ENCODE results near the gene NUTM1.
"Not testable (repeated sequence)": the region's sequence is repeated elsewhere in the genome, so short reads cannot be mapped to it uniquely, and the experiment has no call there.

NUTM1 gene

DNA sequence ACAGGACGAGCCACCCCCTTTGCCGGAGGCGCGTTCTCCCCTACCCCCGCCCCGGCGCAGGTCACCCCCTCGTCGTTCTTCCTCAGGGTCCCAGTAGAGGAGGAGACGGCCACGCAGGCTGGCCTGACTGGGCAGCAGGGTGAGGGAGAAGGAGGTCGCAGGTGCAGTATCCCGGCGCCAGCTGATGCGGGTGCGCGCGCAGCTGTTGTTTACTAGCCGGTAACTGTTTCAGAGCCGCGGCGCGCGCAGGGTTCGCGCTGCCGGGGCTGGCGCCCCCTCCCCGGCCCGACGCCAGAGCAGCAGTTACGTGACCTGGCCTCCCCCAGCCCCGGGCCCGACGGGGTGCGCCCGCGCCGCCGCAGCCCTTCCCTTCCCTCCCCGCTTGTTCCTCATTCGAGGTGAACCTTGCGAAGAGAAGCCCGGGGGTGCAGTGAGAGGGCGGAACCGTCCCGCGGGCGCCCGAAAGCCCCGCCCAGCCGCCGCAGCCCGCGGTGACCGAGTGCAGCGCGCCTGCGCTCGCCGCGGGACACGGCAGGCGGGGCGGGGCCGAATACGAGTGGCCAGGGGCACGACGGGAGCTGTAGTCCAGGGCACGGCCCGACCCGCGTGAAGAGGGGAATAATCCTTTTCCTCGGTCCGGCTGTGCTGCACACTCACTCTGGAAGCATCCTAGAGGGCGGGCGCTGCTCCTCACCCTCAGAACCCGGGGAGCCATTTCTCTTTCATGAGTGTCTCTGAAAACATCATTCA lies 5.4 kb upstream of the NUTM1 start, which contains the start of gene SLC12A6:
TSS of gene SLC12A6 (minus strand) at position 225 of the 750 bp plus-strand sequence. CDS start 1,101 bp downstream, outside the sequence.
- DNase-seq (ENCODE audit: low spot score), result peak; percentile 85

DNA sequence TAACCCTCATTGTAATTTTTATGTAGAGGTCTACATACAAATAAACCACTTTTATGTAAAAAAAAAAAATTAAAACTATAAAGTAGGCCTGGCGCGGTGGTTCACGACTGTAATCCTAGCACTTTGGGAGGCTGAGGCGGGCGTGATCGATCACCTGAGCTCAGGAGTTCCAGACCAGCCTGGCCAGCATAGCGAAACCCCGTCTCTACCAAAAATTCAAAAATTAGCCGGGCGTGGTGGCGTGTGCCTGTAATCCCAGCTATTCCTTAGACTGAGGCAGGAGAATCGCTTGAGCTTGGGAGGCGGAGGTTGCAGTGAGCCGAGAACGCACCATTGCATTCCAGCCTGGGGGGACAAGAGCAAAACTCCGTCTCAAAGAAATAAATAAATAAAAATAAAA lies 4.8 kb upstream of the NUTM1 start:
- no peak for DNase-seq (ENCODE audit: low spot score)

DNA sequence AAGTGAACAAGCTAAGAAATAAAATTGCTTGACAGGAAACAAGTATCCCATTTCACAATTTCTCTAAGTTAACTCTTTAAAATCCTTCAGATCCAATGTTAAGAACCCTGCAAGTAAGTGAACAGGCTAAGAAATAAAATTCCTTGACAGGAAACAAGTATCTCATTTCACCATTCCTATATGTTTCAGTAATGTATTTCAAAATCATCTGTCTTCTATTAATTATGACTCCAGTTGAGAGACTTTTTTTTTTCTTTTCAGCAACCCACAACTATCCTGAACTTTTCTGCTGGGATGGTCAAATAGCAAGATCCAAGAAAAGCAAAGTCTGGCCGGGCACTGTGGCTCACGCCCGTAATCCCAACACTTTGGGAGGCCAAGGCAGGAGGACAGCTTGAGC lies 3.2 kb upstream of the NUTM1 start:
- no peak for DNase-seq (ENCODE audit: low spot score)

DNA sequence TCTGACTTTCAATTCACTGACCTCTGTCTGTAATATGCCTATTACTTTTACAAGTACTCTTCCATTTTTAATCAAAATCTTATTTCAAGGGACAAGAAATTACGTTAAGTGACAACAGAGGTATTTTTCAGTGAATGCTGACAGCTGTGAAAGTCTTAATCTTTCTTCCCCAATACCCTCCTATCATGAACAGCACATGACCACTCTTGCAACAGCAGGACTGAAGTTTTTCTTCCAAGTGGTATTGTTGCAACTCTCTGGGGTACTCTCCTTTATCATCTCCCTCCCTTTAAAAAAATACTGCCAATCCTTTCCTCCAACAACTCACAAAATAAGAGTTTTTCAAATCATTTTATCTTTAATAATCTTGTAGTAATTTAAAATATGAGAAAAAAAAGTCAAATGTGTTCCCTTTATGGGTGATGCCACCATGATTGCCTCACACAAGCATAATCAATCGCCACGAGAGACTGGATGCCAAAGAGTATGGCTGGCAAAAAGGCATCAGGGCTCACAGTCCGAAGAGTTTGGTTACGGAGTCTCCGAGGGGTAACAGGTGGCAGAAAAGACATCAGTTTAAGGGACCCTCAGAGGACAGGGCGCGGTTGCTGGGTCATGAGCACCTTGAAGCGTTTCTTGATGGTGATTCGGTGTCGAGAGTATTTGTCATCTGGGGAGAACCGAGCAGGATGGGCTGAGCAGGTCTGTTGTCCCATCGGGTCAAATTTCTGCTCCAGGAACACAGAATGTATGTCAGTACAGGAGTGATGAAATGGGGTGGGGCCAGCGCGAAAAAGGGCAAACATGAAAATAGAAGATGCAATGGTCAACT lies 1.5 kb upstream of the NUTM1 start:
- no peak for DNase-seq (ENCODE audit: low spot score)

DNA sequence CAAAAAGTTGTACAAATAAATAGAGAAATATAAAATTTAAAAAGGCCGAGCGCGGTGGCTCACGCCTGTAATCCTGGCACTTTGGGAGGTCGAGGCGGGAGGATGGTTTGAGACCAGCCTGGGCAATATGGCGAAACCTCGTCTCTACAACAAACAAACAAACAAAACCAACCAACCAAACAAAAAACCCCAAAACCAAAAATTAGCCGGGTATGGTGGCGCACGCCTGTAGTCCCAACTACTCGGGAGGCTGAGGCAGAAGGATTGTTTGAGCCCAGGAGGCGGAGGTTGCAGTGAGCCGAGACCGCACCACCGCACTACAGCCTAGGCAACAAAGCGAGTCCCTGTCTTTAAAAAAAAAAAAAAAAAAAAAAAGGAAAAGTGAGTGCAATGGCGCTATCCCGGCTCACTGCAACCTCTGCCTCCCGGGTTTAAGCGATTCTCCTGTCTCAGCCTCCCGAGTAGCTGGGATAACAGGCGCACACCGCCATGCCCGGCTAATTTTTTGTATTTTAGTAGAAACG lies 840 bp upstream of the NUTM1 start:
- DNase-seq (ENCODE audit: low spot score), result not testable (repeated sequence)

DNA sequence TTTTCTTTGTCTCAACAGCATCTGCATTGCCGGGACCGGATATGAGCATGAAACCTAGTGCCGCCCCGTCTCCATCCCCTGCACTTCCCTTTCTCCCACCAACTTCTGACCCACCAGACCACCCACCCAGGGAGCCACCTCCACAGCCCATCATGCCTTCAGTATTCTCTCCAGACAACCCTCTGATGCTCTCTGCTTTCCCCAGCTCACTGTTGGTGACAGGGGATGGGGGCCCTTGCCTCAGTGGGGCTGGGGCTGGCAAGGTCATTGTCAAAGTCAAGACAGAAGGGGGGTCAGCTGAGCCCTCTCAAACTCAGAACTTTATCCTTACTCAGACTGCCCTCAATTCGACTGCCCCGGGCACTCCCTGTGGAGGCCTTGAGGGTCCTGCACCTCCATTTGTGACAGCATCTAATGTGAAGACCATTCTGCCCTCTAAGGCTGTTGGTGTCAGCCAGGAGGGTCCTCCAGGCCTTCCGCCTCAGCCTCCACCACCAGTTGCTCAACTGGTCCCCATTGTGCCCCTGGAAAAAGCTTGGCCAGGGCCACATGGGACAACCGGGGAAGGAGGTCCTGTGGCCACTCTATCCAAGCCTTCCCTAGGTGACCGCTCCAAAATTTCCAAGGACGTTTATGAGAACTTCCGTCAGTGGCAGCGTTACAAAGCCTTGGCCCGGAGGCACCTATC lies 5.0 kb downstream of the NUTM1 start:
- DNase-seq (ENCODE audit: low spot score), result no peak

DNA sequence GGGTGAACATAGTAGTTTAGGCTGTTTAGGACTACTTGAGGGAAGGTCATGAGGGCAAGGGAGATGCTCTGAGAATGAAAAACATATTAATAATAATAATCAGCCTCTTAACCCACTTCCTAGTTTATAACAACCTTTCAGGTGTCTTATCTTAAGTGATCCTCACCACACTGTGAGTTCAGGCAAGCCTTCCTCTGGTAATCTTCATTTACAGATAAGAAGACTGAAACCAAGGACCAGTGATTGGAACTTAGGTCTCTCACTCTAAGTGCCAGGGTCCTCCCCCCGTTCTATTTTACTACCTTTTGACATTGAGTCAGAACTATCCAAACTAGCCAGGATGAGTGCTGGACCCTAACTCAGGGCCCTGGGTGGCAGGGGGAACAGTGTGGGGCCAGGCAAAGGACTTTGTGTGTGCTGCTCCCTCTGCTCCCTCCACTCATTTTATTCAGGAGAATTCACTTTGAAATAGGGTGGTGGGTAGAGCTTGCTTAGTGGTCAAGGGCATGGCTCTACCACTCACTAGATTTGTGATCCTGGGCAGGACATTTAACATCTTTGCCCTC lies 5.7 kb downstream of the NUTM1 start:
- no peak for DNase-seq (ENCODE audit: low spot score)

DNA sequence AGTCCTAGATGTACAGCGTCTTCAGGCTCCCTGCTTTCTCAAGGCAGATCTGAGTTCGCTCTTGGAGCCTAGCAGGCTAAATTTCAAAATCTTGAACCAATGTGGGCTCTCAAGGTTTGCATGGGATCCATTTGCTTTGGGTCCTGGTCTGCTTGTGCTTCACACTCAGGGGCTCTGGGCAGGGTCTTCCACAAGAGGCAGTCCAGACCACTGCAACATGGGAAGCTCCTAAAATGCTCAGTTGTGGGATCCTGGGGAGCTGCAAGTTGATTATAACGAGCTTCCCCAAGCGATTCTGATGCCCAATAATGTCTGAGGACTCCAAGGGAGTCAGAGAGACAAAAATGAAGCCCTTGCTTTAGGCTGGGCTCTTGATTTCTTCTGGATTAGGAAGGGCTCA lies 6.7 kb downstream of the NUTM1 start:
- DNase-seq (ENCODE audit: low spot score), result no peak

DNA sequence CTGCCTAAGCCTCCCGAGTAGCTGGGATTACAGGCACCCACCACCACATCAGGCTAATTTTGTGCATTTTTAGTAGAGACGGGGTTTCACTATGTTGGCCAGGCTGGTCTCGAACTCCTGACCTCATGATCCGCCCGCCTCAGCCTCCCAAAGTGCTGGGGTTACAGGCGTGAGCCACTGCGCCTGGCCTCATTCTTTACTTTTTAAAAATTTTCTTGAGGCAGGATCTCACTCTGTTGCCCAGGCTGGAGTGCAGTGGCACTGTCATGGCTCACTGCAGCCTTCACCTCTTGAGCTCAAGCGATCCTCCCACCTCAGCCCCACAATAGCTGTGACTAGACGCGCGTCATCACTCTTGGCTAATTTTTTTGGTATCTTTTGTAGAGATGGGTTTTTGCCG lies 9.9 kb downstream of the NUTM1 start:
- not testable (repeated sequence) for DNase-seq (ENCODE audit: low spot score)

DNA sequence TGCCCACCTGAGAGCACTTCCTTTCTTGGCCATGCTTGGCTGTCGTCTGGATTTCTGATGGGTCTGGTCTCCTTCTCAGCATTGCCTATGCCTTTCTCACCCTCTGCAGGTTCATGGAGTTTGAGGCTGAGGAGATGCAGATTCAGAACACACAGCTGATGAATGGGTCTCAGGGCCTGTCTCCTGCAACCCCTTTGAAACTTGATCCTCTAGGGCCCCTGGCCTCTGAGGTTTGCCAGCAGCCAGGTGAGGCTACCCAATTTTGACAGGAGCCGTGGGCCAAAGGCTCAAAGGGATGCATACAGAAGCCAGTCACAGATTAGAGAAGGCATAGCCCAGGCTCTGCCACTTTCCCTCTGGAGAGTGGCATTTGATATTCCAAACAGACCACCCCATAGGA lies 10.5 kb downstream of the NUTM1 start:
- no peak for DNase-seq (ENCODE audit: low spot score)

DNA sequence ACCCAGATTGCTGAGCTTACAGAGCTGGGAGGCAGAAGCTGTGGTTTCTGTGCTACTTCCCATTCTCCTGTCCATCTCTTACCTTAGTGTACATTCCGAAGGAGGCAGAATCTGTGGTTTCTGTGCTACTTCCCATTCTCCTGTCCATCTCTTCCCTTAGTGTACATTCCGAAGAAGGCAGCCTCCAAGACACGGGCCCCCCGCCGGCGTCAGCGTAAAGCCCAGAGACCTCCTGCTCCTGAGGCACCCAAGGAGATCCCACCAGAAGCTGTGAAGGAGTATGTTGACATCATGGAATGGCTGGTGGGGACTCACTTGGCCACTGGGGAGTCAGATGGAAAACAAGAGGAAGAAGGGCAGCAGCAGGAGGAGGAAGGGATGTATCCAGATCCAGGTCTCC lies 11.2 kb downstream of the NUTM1 start:
- no peak for DNase-seq (ENCODE audit: low spot score)

DNA sequence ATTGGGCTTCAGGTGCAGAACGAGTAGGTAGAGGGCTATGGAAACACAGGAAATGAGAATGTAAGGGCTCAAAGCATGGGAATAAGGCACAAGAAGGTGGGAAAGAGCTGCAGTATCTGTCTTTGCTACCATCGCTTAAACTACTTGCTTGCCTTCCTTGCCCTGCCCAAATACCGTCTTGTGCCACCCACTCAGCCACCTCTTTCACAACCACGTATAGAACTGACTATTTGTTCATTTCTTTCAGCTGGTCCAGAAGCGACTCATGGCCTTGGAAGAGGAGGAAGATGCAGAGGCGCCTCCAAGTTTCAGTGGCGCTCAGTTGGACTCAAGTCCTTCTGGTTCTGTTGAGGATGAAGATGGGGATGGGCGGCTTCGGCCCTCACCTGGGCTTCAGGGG lies 12.1 kb downstream of the NUTM1 start:
- no peak for DNase-seq (ENCODE audit: low spot score)

DNA sequence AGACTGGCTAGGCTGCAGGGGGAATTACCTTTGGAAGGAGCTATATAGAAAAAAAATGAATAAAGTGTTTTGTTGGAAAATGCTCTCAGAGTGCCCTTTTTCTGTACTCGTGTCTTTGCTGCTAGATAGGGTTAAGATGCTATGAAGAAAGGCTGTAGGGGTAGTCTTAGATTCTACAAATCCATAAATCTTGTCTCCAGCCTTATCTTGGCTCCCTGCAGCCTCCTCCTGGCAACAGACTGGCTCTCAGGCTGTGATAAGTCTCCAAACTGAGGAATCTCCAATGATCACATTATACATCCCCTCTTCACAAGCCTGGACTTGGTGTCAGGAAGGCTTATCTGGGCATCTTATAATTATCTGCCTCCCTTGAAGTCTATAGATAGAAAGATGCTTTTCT lies 14.5 kb downstream of the NUTM1 start:
- no peak for DNase-seq (ENCODE audit: low spot score)

DNA sequence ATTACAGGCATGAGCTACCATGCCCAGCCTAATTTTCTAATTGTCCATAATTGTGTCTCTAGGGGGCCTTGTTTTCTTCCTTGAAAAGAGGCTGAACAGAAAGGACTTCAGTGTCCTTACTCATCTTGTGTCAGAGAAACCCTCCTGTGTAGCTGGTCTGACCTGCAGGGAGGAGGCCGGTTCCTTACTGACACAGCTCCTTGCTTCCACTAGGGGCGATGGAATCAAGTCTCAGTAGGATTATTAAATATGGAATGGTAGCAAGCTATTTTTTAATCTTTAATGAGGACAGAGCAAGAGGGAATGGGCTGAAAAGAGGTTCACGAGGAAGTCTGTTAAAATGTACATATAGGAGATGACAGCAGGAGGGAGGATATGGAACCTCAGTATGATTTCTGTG lies 15.3 kb downstream of the NUTM1 start:
- no peak for DNase-seq (ENCODE audit: low spot score)

DNA sequence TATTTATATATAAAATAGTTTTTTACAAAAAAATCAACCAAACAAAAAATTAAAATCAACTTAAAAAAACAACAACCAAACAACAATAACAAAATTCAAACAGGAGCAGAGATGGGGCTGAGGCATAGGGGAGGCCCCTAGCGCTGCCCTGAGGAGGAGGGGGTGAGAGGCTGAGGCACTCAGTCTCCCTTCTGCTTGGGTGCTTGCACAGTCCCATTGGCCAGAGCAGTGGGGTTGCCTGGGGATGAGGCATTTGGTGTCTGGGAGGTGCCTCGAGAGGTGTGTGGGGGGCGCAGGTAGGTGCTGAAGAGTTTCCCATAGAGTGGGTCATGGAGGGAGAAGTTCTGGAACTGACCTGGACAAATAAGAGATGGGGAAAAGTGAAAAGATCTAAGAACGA lies 15.8 kb downstream of the NUTM1 start:
- no peak for DNase-seq (ENCODE audit: low spot score)

DNA sequence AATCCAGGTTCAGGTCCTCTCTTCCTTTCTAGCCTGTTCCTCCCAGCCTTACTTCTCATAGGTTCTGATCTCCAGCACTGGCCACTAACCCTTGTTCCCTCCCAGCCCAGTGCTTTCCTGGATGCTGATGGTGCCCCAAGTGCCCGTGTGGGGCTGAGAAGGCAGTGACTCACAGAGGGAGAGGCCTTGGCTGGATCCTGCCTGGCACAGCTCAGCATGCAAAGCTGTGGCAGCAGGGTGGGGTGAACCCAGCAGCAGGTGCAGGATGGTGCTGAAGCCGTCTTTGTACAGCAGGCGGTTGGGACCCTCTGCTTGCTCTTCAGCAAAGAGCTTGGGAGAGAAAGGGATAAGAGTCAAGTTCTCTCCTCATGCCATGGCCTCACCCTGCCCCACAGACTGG lies 16.3 kb downstream of the NUTM1 start:
- DNase-seq (ENCODE audit: low spot score), result no peak

DNA sequence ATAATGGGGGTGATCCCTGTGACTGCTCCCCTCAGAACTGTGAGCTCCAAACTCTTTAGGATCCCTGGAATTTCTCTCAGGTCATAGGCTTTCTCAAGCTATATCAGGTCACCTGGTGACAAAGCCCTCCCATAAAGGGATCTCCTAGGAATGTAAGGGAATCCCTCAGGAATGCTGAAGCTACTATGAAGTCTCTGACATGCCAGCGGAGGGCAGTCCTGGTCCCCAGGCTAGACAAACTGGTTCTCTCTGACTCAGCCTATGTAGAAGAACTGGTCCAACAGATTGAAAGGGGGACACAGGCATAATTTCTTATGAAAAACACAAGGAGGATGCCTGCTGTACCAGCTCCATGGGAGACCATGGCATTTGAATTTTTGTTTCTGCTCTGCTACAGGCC lies 17.2 kb downstream of the NUTM1 start:
- peak; percentile 16 for DNase-seq (ENCODE audit: low spot score)

DNA sequence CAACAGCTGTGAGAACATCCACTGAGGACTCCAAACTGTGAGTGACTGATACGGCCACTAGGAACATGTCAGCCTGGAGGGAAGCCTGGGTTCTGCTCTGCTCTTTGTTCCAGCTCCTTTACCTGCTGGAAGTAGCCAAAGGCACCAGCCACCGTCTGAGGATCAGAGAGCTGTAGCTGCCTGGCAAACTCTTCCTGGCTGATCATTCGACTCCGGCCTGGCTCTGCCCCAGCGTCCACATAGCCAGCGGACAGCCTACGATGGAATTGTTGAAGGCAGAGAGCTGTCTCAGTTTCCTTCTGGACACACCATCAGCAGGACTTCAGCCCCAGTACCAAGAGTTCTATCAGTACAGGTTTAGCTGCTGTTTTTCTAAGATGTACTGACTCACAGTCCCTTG lies 18.2 kb downstream of the NUTM1 start:
- DNase-seq (ENCODE audit: low spot score), result no peak

DNA sequence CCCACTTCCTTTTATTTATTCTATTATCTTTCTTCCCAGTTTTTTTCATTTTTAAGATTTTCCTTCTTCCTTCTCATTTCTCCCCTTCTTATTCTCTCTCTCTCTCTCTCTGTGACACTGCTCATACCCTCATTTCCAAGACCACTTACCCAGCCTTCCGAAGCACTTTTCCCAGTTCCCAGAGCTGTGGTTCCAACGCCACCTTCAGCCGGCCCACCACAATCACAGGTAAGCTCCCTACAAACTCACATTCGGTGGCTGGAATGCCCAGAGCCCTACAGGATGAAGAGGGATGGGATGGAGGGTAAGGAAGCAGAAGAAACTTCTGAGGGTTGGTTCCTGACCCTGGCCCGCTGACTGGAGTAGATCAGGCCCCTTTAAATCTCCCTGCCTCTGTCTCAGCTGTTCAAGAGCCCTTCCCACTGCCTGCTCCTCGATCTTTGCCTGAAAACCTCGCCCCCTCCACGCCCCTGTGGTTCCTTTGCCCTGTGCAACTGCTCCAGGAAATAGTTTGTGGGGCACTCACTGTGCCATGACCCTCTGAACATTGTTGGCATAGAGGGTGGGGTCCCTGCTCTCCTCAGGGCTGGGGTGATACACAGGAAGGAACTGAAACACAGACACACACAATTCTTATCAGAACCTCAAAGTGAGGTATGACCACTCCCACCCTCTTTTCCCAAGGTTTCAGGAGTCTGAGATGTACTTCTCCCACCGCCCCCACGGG lies 19.1 kb downstream of the NUTM1 start:
- no peak for DNase-seq (ENCODE audit: low spot score)

DNA sequence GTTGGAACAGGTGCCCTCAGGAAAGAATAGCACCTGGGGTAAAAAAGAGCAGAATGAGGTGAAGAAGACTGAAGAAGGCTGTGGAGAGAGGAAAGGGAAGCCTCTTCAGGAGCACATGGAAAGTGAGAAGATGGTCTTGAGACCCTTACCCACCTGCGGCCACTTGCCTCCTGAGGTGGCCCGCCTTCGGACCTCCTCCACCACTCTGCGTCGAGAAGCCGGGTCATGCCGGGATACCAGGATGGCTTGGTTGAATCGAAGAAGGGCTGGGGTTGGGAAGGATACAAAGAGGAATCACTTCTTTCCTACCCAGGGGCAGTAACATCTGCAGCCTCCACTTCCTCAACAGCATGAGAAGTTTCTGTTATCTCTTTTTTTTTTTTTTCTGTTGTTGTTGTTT lies 20.9 kb downstream of the NUTM1 start:
- DNase-seq (ENCODE audit: low spot score), result no peak

DNA sequence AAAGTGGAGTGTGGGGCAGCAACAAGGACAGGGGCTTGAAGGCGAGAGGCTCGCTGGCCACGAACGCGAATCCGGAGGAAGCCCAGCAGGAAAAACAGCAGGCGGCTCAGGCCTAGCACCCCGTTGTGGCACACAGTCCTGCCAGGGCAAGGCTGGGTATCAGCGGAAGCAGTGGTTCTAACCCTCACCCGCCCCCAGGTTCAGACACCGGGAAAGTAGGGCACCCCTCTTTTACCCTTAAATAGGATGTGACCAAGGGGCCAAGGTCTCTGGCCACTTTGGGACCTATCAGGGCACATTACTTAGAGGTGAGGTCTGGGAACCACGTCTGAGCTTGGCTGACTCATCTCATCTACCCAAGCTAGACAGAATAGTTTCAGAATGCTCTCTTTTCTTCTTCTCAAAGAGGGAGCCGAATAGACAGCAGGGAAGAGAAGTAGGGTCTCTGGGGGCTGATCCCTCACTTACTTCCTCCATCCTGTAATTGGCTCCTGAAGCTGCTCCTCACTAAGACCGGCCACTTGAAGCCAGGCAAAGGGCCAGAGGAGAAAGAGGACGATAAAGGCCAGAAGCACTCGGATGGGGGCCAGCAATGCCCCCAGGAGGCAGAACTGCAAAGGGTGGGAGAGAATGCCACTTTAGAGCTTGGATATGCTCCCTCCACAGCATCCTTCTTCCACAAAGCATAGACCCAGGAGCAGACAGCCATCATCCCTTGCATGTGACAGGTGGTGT lies 22.1 kb downstream of the NUTM1 start:
- no peak for DNase-seq (ENCODE audit: low spot score)
